ENCODE results near the gene ATXN8OS. TPM values are rescaled to one million over a fixed set of nuclear protein-coding genes. Genes with fewer than 3 reads are reported as not detected.

The ATXN8OS gene
- total RNA-seq, 2 donors from 2014 or later = not detected

DNA sequence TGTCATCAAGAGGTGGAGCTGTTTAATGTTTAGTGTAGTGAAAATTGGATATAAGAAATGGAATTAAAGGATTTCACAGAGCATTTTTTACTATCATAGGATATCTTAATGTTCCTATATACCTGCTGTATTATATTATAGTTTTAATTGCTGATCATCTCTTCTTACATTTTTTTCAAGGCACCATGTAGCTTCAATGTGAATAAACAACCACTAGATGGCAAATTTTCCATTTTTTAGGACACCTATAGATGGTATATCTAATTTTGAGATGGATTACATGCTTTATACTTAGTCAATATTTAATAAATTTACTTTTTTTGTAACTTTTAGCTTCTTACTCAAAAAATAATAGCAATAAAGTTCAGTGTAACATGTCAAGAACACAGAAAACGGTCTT lies 9.0 kb upstream of the ATXN8OS start:
- H3K27me3 ChIP-seq (replicated peaks; ENCODE audit: insufficient read depth) = no peaks in the 10 kb centered on the region
- intact Hi-C loops (cut with DNase I) = no loop called here
- WGBS = 78% methylated on average over 1 of the region's 1 CpG
- no peak for TF ChIP-seq POLR2AphosphoS5 (IDR thresholded peaks at IDR 0.05)
- TF ChIP-seq CTCF (IDR thresholded peaks at IDR 0.05) = peak in 2 of 4 experiments; percentile 35 to 44
- DNase-seq (ENCODE audit: low spot score) = no peak
- no peak overlapping the region for H3K4me3 ChIP-seq
- no peaks in the 10 kb centered on the region for H3K4me1 ChIP-seq (replicated peaks)
- no peaks in the 10 kb centered on the region for H3K9me3 ChIP-seq
- H3K36me3 ChIP-seq = no peaks in the 10 kb centered on the region
- no peak overlapping the region for H3K27ac ChIP-seq

DNA sequence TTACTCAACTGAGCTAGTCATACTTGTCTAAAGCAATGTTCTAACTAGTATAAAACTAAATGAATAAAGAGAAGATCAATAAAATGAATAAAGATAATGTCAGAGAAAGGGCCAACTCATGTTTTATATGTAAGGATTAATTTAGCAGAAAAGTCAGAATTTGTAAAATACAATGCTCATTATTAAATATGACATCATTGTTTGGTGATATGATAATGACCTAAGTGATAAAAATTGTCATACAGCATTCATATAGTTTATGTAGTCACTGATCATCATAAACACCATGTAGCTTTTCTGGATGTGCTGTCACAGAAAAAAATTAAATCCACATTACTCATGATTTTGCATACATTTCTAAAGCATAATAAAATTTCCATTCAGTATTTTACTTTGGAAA lies 3.1 kb upstream of the ATXN8OS start:
- H3K4me1 ChIP-seq (replicated peaks) = no peaks in the 10 kb centered on the region
- H3K9me3 ChIP-seq = no peaks in the 10 kb centered on the region
- no peak overlapping the region for H3K4me3 ChIP-seq
- intact Hi-C loops (cut with DNase I) = no loop called here
- H3K36me3 ChIP-seq = no peaks in the 10 kb centered on the region
- TF ChIP-seq POLR2AphosphoS5 (IDR thresholded peaks at IDR 0.05) (no peak), POLR2A (IDR thresholded peaks at IDR 0.05) (no peak), CTCF (IDR thresholded peaks at IDR 0.05) (no peak)
- H3K27me3 ChIP-seq (replicated peaks; ENCODE audit: insufficient read depth) = no peaks in the 10 kb centered on the region
- DNase-seq (ENCODE audit: low spot score) = no peak
- H3K27ac ChIP-seq = no peak overlapping the region

DNA sequence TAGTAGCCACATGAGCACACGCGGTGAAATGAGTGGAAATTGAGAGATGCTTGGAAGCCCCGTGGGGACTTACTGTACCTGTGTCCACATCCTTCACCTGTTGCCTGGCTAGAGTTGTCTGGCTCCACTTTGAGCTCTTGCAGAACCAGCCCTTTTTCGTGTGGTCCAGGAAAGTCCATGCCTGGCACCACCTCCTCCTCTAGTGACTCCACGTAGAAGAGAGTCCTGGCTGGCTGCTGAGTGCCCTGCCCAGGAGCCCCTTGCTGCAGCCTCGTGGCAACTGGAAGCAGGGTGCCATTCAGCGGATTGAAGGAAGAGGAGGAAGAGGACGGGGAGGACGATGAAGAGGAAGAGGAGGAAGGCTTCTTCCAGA lies 515 bp upstream of the ATXN8OS start:
- Histone ChIP-seq H3K27ac (no peak overlapping the region), H3K36me3 (no peaks in the 10 kb centered on the region), H3K9me3 (no peaks in the 10 kb centered on the region), H3K4me1 (replicated peaks) (no peaks in the 10 kb centered on the region), H3K27me3 (replicated peaks; ENCODE audit: insufficient read depth) (no peaks in the 10 kb centered on the region), H3K4me3 (no peak overlapping the region)
- WGBS = 32% methylated on average over 9 of the region's 9 CpGs
- intact Hi-C loops (cut with DNase I) = no loop called here
- DNase-seq (ENCODE audit: low spot score) = no peak
- no peak for TF ChIP-seq POLR2A (IDR thresholded peaks at IDR 0.05)
- TF ChIP-seq CTCF (IDR thresholded peaks at IDR 0.05) = no peak
- TF ChIP-seq POLR2AphosphoS5 (IDR thresholded peaks at IDR 0.05) = no peak

DNA sequence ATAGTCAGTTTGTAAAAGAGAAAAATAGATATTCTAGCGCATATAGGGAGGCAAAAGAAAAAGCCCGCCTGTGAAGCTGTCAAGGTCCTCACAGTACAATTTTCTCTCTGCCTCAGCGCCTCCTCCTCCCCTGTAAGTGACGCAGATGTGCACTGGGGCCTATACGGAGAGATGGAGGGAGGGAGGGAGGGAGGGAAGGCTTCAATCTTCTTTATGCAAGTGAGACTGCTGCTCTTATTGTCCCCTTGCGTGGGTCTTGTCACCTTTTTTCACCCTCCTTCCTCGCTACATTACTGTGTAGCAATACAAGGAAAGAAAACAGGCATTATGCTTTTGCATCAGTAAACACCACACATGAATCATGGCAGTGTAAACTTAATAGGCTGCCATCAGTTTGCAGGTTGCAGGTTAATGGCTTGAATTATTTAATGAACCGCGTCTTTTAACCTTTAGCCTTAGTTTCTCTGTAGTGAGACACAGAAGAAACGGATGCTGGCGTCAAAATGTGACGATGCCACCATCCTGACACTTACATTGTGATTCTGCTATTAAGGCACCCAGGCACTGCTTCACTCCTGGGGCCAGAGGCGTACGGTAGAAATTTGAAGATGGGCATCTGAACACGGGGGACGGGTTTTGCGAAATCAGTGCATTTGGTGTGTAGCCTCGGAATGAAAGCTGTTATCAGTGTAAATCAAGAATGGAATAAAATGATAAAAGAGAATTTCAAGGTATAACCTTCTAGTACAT lies 905 bp downstream of the ATXN8OS start, which contains the start of gene KLHL1:
TSS of gene KLHL1 (minus strand) at position 97 of the 750 bp plus-strand sequence. CDS start 753 bp downstream, outside the sequence.
- H3K36me3 ChIP-seq = no peaks in the 10 kb centered on the region
- intact Hi-C loops (cut with DNase I) = no loop called here
- WGBS = 55% methylated on average over 18 of the region's 18 CpGs

More for the DNA sequence above, 905 bp downstream of the ATXN8OS start, which contains the start of gene KLHL1:
- Histone ChIP-seq H3K4me3 (no peak within 1 kb of the TSS), H3K4me1 (replicated peaks) (no peaks in the 10 kb centered on the region), H3K27me3 (replicated peaks; ENCODE audit: insufficient read depth) (no peaks in the 10 kb centered on the region), H3K27ac (no peak within 1 kb of the TSS), H3K9me3 (no peaks in the 10 kb centered on the region)
- TF ChIP-seq CTCF (IDR thresholded peaks at IDR 0.05) = no peak
- TF ChIP-seq POLR2A (IDR thresholded peaks at IDR 0.05) = no peak
- no peak for TF ChIP-seq POLR2AphosphoS5 (IDR thresholded peaks at IDR 0.05)
- DNase-seq (ENCODE audit: low spot score) = no peak
